ENCODE measurements around the gene DNM2. TPM values are rescaled to one million over a fixed set of nuclear protein-coding genes. Genes with fewer than 3 reads are reported as not detected.

The DNM2 gene
- polyA plus RNA-seq, 2 of the 4 experiments (the other 2 are of a cell fraction): 32.9 to 58.5 TPM

DNA sequence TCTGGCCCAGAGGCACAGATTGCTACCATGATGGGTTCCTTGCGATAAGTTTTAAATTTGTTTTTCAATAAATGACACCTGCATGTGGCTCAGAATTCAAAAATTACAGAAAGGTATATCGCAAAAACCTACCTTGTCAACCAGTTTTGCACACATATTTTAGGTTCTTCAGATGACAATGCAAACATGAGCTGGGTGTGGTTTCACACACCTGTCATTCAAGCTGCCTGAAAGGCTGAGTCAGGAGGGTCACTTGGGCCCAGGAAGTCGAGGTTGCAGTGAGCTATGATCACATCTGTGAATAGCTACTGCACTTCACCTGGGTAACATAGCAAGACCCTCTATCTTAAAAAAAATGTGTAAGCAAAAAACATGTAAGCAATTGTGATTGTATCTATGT lies 56.1 kb downstream of the DNM2 start:
- ChIA-PET POLR2A (interaction anchor here (0.7 kb wide), 1 partner anchor 57 kb away, joined by 3 read pairs; no protein-coding TSS in a partner anchor), CTCF (interaction anchor here (1.5 kb wide), 1 partner anchor 84 kb away, joined by 3 read pairs; no protein-coding TSS in a partner anchor)
- H3K4me1 ChIP-seq: peaks cover 20% of the 10 kb centered on the region
- DNase-seq (ENCODE audit: low read depth in 1 of 2, low spot score in 1 of 2): no peak
- TF ChIP-seq CBX8 (IDR thresholded peaks at IDR 0.05): no peak
- TF ChIP-seq FOSB (CRISPR knock-in tag; IDR thresholded peaks at IDR 0.05): no peak
- TF ChIP-seq ZFP36 (IDR thresholded peaks at IDR 0.05; ENCODE audit: borderline replicate concordance, partially characterized antibody): no peak
- no peak for TF ChIP-seq POLR2A (IDR thresholded peaks at IDR 0.05; ENCODE audit: low read length)
- no peak for TF ChIP-seq CEBPB (IDR thresholded peaks at IDR 0.05)
- TF ChIP-seq RFX5 (IDR thresholded peaks at IDR 0.05): no peak
- no peak for TF ChIP-seq RCOR1 (IDR thresholded peaks at IDR 0.05; ENCODE audit: low read depth, low read length)
- no peak for TF ChIP-seq GATA3 (IDR thresholded peaks at IDR 0.05; ENCODE audit: borderline replicate concordance)
- TF ChIP-seq, protein P1, sequence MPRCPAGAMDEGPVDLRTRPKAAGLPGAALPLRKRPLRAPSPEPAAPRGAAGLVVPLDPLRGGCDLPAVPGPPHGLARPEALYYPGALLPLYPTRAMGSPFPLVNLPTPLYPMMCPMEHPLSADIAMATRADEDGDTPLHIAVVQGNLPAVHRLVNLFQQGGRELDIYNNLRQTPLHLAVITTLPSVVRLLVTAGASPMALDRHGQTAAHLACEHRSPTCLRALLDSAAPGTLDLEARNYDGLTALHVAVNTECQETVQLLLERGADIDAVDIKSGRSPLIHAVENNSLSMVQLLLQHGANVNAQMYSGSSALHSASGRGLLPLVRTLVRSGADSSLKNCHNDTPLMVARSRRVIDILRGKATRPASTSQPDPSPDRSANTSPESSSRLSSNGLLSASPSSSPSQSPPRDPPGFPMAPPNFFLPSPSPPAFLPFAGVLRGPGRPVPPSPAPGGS (IDR thresholded peaks at IDR 0.05): no peak
- no peak for TF ChIP-seq CHD4 (IDR thresholded peaks at IDR 0.05; ENCODE audit: borderline replicate concordance)
- TF ChIP-seq HDAC2 (IDR thresholded peaks at IDR 0.05): no peak
- ATAC-seq: no peak
- H3K4me2 ChIP-seq: no peak overlapping the region
- H3K9me3 ChIP-seq: no peaks in the 10 kb centered on the region
- no peak overlapping the region for H3K4me3 ChIP-seq
- no peak overlapping the region for H3K27ac ChIP-seq
- 63% methylated on average over 3 of the region's 3 CpGs for WGBS (ENCODE audit: missing lambda C conversion rate)
- FAIRE-seq: no peak

DNA sequence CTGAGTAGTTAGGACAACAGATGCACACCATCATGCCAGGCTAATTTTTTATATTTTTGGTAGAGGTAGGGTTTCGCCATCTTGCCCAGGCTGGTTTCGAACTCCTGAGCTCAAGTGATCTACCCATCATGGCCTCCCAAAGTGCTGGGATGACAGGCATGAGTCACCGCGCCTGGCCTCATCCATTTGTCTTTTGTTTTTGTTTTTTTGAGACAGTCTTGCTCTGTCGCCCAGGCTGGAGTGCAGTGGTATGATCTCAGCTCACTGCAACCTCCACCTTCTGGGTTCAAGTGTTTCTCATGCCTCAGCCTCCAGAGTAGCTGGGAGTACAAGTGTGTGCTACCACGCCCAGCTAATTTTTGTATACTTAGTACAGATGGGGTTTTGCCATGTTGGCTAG lies 57.0 kb downstream of the DNM2 start:
- ATAC-seq (no peak), FAIRE-seq (no peak), DNase-seq (ENCODE audit: low read depth in 1 of 2, low spot score in 1 of 2) (no peak)
- H3K27ac ChIP-seq: no peak overlapping the region
- ChIA-PET CTCF (no interaction called here), POLR2A (no interaction called here)
- no peaks in the 10 kb centered on the region for H3K9me3 ChIP-seq
- peaks cover 11% of the 10 kb centered on the region for H3K4me1 ChIP-seq
- WGBS (ENCODE audit: missing lambda C conversion rate): 96% methylated on average over 6 of the region's 6 CpGs
- no peak overlapping the region for H3K4me2 ChIP-seq
- H3K4me3 ChIP-seq: no peak overlapping the region
- TF ChIP-seq ZC3H11A (IDR thresholded peaks at IDR 0.05) (no peak), FOSL2 (IDR thresholded peaks at IDR 0.05) (no peak), FOSL2 (CRISPR knock-in tag; IDR thresholded peaks at IDR 0.05) (no peak), NFE2L2 (conservative IDR thresholded peaks at IDR 0.05; ENCODE audit: low read length) (no peak), CBX2 (IDR thresholded peaks at IDR 0.05; ENCODE audit: borderline replicate concordance, low read depth) (no peak), GATA3 (IDR thresholded peaks at IDR 0.05; ENCODE audit: borderline replicate concordance) (no peak), RAD21 (conservative IDR thresholded peaks at IDR 0.05 in 1 of 2, IDR thresholded peaks at IDR 0.05 in 1 of 2) (no peak), JUN (IDR thresholded peaks at IDR 0.05) (no peak), HMGXB4 (CRISPR knock-in tag; IDR thresholded peaks at IDR 0.05; ENCODE audit: borderline replicate concordance) (no peak), KDM5A (IDR thresholded peaks at IDR 0.05) (no peak), EHMT2 (IDR thresholded peaks at IDR 0.05; ENCODE audit: low read depth) (no peak), CEBPB (IDR thresholded peaks at IDR 0.05) (no peak), RNF2 (IDR thresholded peaks at IDR 0.05; ENCODE audit: borderline replicate concordance, low read depth) (no peak), HOXB13 (CRISPR knock-in tag; IDR thresholded peaks at IDR 0.05; ENCODE audit: low read depth) (no peak), PHF8 (IDR thresholded peaks at IDR 0.05; ENCODE audit: borderline replicate concordance, low read depth) (no peak), BHLHE40 (IDR thresholded peaks at IDR 0.05; ENCODE audit: low read depth, low read length) (no peak), MYC (IDR thresholded peaks at IDR 0.05; ENCODE audit: borderline replicate concordance, low read length) (no peak), CHD2 (IDR thresholded peaks at IDR 0.05; ENCODE audit: low read length, partially characterized antibody) (no peak), MAFK (IDR thresholded peaks at IDR 0.05; ENCODE audit: partially characterized antibody) (no peak), NR3C1 (IDR thresholded peaks at IDR 0.05) (no peak)
- TF ChIP-seq, protein P1 (IDR thresholded peaks at IDR 0.05): no peak
